ENCODE results near the gene SHROOM1.

Gene SHROOM1

DNA sequence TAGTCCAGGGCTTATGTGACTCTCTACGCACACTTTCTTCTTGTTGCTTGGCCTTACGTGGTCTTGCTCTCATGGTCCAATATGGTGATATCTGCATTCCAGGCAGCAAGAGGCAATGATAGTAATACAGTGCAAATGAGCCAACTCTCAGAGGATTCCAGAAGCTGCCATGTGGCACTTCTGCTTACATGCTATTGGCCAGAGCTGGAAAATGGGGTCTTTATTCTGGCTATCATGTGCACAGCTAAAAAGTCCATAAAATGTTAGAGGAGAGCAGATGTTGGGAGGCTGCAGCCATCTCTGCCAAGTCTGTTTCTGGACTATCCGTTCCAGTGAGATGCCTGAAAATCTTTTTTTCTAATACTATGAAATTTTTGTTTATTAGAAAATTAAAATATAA lies 50.5 kb downstream of the SHROOM1 start:
- TF ChIP-seq TAF1 (IDR thresholded peaks at IDR 0.05; ENCODE audit: borderline replicate concordance, low read depth, low read length): no peak
- no peak for TF ChIP-seq POLR2A (IDR thresholded peaks at IDR 0.05; ENCODE audit: low read depth, low read length)
- no peak for TF ChIP-seq POLR2AphosphoS5 (IDR thresholded peaks at IDR 0.05; ENCODE audit: low read depth, low read length)
- FAIRE-seq: no peak

DNA sequence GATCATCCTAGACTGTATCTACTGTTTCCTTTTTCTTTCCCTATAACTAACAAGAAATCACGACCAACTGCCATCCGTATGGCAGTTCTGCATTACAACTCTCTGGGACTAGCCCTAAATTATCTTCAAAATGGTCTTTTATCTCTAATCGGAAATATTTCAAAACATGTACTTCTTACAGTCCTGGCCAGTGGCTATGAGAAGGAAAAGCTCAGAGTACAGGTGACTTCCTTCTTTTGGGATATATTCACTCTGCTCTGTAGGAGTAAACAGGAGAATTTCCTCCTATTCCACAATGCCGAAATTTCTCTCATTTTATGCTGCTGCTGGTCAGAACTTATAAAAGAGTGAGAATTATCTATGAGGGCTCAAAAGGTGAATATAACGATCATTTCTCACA lies 51.6 kb downstream of the SHROOM1 start:
- TF ChIP-seq POLR2A (IDR thresholded peaks at IDR 0.05; ENCODE audit: low read depth, low read length): no peak
- FAIRE-seq: no peak
- DNase-seq (ENCODE audit: insufficient read length): no peak

More for the DNA sequence above, 50.5 kb downstream of the SHROOM1 start:
- DNase-seq (ENCODE audit: insufficient read length): no peak

DNA sequence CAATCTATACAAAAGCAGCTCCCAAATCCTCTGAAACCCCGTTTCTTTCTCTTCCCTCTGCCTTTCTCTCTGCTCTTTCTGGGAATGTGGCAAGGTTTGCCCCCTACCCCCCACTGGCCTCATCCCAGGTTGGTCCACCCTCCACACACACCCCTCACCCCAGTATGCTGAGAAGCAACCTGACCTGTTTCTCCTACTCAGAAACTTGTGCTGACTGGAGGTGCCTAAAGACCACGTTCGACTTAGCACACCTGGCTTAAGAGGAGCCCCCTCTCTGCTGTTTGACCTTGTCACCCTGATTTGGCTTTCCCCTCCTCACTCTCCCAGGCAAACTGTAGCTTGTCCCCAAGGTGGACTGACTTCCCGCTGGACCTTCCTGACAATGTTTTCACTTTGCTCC lies 52.3 kb downstream of the SHROOM1 start:
- no peak for TF ChIP-seq POLR2AphosphoS5 (IDR thresholded peaks at IDR 0.05; ENCODE audit: low read depth, low read length)
- TF ChIP-seq TAF1 (IDR thresholded peaks at IDR 0.05; ENCODE audit: borderline replicate concordance, low read depth, low read length): no peak
- no peak for TF ChIP-seq POLR2A (IDR thresholded peaks at IDR 0.05; ENCODE audit: low read depth, low read length)
- DNase-seq (ENCODE audit: insufficient read length): no peak
- peak; percentile 42 for FAIRE-seq

DNA sequence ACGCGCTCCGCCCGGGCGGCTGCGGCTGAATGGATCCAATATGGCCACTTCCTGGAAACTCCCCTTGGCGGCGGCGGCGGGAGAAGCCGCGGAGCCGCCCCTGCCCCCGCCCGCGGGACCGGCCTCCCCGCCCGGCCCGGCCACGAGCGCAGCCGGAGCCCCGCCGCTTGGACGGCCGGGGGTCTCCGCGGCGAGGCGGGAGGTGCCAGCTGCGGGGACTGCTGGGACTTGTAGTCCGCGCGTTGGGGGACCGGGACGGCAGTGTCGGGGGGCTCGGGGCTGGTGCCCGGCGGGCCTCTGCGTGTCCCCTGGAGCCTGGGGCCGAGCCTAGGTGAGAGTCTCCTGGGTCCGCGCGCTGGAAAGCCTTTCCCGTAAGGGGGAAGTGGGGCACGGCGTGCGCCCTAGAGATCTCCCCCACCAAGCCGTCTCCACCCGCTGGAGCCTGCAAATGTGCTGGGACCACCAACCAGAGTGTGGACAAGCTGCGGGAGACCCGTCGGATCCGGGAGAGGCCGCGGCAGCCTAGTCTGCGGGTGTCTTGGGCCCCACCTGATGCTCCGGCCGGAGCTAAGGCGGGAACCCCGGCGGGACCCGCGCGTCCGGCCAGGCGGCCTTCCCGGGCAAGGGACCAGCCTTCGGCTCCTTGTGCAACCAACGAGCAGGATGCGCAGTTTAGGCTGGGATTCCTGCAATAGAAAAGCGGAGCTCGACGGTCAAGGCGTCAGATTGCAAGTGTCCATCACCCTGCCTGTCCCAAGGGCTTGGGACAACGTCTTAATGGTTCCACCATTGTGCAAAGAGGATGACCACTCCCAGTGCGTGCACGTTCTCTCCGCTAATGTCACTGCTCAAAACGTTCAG lies 53.0 kb downstream of the SHROOM1 start, which contains the start of gene SEPTIN8:
SEPTIN8 (minus strand) TSS at position 31 of the 861 bp plus-strand sequence. CDS start 102 bp downstream, outside the sequence.
- TF ChIP-seq TAF1 (IDR thresholded peaks at IDR 0.05; ENCODE audit: borderline replicate concordance, low read depth, low read length): no peak
- peak; percentile 54; the same call in 1 of the 2 replicates for TF ChIP-seq POLR2A (IDR thresholded peaks at IDR 0.05; ENCODE audit: low read depth, low read length)
- DNase-seq (ENCODE audit: insufficient read length) (peak; percentile 82), FAIRE-seq (peak; percentile 54)

DNA sequence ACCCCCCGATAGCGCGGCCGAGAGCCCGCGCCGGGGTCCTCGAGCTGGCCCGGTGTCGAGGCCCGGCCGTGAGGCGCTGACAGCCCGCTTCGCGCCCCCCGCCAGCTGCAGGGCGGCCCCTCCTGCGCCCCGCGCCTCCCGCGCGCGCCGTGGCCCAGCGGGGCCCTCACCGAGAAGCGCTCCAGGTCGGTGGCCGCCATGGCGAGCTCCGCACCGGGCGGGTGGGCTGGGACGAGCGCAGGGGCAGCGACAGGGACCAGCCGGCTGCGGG lies 53.6 kb downstream of the SHROOM1 start:
- no peak for TF ChIP-seq TAF1 (IDR thresholded peaks at IDR 0.05; ENCODE audit: borderline replicate concordance, low read depth, low read length)
- TF ChIP-seq POLR2AphosphoS5 (IDR thresholded peaks at IDR 0.05; ENCODE audit: low read depth, low read length): no peak
- no peak for TF ChIP-seq POLR2A (IDR thresholded peaks at IDR 0.05; ENCODE audit: low read depth, low read length)
- no peak for FAIRE-seq
- DNase-seq (ENCODE audit: insufficient read length): no peak

DNA sequence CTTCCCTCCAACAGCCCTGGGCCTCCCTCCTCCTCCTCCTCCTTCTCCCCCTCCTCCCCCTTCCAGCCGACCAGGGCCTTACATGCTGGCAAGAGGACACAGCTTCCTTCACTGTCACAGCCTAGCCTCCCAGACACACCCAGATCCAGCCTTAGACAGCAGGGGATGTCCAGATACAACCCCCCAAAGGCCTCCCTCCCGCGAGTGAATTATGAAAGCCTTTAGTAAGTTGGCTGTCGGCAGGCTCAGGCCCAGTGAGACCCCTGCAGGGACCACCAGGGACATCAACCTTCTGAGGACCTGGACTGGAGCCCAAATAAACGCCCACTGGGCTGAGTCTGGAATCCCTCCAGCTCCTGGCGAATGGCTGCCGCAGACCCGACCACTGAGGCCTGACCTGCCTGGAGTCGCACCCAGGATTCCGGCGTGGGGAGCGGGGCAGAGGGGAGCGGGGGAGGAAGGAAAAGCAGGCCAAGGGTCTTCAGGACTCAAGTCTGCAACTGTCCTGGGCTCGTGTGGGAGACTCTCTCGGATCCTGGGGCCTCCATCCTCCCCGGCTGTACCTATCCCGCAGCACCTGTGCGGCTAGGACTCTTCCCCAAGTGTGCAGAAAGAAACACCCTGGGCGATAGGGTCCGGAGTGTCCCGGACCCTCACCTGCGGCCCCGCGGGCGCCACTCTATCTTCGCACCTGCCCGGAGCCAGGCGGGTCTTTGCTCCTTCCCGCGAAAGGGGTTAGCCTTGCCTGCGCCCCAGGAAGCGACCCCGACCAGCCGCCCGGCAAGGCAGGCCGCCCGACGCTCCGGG lies 54.1 kb downstream of the SHROOM1 start:
- DNase-seq (ENCODE audit: insufficient read length): peak; percentile 51
- TF ChIP-seq POLR2AphosphoS5 (IDR thresholded peaks at IDR 0.05; ENCODE audit: low read depth, low read length): no peak
- peak; percentile 30 for FAIRE-seq

DNA sequence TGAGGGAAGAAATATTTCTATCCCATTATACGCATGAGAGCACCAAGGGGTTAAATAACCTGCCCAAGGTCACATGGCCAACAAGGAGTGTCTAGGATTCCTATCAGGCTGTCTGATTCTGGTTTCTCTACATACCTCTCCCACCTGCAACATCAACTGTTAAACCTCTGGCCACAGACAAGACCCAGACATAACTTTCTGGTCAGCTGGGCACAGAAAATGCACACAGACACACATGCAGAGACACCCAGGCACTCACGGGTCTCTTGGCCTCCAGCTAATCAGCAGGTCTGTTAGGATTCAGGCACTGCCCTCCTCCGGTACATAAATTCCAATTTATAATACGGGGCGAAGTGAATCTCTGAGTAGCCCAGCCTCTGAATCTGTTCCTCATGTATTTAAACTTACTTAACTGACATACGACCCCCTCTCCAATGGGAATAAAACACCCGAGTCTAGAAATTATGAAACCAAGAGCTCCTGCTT lies 54.9 kb downstream of the SHROOM1 start:
- DNase-seq (ENCODE audit: insufficient read length) (no peak), FAIRE-seq (no peak)
- TF ChIP-seq POLR2A (IDR thresholded peaks at IDR 0.05; ENCODE audit: low read depth, low read length) (no peak), TAF1 (IDR thresholded peaks at IDR 0.05; ENCODE audit: borderline replicate concordance, low read depth, low read length) (no peak), POLR2AphosphoS5 (IDR thresholded peaks at IDR 0.05; ENCODE audit: low read depth, low read length) (no peak)

DNA sequence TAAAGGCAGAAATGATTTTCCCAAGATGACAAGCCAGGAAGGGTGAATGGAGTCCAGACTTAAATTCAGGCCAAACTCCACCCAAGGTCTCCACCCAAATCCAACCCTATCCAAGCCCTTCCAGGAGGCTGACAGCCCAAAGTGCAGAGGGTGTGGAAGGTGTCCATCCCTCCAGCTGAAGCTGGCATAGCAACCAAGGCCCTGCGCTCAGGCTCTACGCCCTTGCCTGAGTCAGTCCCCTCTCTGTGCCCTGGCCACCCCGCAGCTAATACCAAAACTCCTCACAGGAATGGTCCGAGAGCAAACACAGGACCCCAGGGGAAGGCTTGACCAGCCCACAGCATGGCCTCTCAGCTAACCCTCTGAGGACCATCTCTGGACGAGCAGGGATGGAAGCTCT lies 55.6 kb downstream of the SHROOM1 start:
- DNase-seq (ENCODE audit: insufficient read length) (no peak), FAIRE-seq (no peak)
- TF ChIP-seq POLR2A (IDR thresholded peaks at IDR 0.05; ENCODE audit: low read depth, low read length) (no peak), POLR2AphosphoS5 (IDR thresholded peaks at IDR 0.05; ENCODE audit: low read depth, low read length) (no peak), TAF1 (IDR thresholded peaks at IDR 0.05; ENCODE audit: borderline replicate concordance, low read depth, low read length) (no peak)

DNA sequence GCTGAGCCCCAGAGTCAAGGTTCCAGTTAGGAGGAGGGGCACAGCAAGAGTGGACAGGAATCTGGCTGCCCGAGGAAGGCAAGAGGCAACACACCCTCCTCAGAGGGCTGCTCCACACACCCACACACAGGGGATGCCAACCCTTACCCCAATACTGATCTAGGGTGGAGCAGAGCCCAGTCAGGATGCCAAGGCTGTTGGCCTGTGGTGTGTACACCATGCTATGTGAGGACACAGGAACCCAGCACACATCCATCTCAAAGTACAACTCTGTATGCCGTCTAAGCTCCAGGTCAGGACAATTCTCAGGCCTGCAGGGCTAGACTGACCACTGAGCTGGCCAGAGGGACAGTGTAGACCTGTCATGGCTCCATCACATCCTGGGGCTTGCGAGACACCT lies 56.0 kb downstream of the SHROOM1 start:
- DNase-seq (ENCODE audit: insufficient read length): no peak
- TF ChIP-seq TAF1 (IDR thresholded peaks at IDR 0.05; ENCODE audit: borderline replicate concordance, low read depth, low read length) (no peak), POLR2A (IDR thresholded peaks at IDR 0.05; ENCODE audit: low read depth, low read length) (no peak), POLR2AphosphoS5 (IDR thresholded peaks at IDR 0.05; ENCODE audit: low read depth, low read length) (no peak)
- FAIRE-seq: no peak

DNA sequence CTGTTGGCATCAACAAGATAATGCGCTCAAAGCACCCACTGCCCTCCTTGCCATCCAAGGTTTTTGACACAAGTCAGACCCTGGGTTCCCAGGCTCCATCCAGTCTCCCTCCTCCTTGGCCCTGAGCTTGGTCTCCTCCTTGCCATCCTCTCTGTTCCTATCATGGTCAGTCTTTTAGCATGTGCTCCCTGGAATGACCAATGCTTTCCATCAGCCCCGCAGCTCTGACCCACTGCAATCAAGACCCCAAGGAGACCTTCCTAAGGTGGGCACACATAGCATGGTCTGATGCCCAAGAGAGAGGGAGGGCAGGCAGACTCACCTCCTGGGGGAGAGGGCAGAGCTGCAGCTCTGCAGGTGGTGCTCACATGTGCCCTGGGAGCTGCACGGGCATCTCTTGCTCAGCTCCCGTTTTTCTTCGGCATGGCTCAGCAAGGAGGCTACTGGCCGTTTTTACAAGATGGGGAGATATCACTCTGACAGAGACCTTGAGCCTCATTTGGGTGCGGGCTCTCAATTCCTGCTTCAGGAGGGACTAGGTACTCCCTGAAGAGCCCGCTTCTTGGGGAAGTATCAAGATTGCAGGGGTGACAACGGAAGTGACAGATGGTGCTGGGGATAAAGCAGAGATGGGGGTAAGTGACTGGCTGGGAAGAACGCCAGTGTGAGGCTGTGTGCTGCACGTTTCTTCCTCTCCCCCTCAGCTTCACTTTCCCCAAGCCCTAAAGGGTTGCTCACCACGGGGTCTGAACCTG lies 56.7 kb downstream of the SHROOM1 start:
- FAIRE-seq: no peak
- TF ChIP-seq POLR2AphosphoS5 (IDR thresholded peaks at IDR 0.05; ENCODE audit: low read depth, low read length): no peak
- TF ChIP-seq POLR2A (IDR thresholded peaks at IDR 0.05; ENCODE audit: low read depth, low read length): no peak
- no peak for TF ChIP-seq TAF1 (IDR thresholded peaks at IDR 0.05; ENCODE audit: borderline replicate concordance, low read depth, low read length)
- no peak for DNase-seq (ENCODE audit: insufficient read length)

DNA sequence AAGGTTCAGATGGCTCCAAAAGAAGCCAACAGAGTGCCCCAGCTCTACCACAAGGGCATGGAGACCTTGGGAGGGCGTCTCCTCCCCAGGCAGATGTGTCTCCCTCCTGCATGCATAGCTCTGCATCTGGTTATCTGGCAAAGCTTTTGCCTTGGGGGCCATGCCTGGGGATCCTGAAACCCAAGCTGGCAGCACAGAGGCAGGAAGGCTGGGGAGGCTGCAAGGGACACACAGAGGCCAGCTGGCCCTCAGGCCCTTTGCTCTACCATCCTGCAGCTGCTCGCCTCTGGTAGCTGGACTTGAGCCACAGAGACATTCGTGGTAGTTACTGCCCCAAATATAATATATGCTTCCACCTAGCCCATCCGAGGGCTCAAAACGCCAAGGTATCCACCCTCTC lies 57.3 kb downstream of the SHROOM1 start:
- no peak for DNase-seq (ENCODE audit: insufficient read length)
- no peak for FAIRE-seq
- TF ChIP-seq POLR2AphosphoS5 (IDR thresholded peaks at IDR 0.05; ENCODE audit: low read depth, low read length) (no peak), TAF1 (IDR thresholded peaks at IDR 0.05; ENCODE audit: borderline replicate concordance, low read depth, low read length) (no peak), POLR2A (IDR thresholded peaks at IDR 0.05; ENCODE audit: low read depth, low read length) (no peak)
